ENCODE results near the gene PCGF5. TPM values are rescaled to one million over a fixed set of nuclear protein-coding genes. Genes with fewer than 3 reads are reported as not detected.

PCGF5 gene
- total and polyA plus RNA-seq, 2 of the 8 experiments (the other 6 are each of a cell fraction or from before 2014, with no cell fraction given), result 5.8 to 8.4 TPM

GRCh38 chr10:91317541-91317940, 97.1 kb downstream of the PCGF5 start (continued):
- TF ChIP-seq, protein P1, sequence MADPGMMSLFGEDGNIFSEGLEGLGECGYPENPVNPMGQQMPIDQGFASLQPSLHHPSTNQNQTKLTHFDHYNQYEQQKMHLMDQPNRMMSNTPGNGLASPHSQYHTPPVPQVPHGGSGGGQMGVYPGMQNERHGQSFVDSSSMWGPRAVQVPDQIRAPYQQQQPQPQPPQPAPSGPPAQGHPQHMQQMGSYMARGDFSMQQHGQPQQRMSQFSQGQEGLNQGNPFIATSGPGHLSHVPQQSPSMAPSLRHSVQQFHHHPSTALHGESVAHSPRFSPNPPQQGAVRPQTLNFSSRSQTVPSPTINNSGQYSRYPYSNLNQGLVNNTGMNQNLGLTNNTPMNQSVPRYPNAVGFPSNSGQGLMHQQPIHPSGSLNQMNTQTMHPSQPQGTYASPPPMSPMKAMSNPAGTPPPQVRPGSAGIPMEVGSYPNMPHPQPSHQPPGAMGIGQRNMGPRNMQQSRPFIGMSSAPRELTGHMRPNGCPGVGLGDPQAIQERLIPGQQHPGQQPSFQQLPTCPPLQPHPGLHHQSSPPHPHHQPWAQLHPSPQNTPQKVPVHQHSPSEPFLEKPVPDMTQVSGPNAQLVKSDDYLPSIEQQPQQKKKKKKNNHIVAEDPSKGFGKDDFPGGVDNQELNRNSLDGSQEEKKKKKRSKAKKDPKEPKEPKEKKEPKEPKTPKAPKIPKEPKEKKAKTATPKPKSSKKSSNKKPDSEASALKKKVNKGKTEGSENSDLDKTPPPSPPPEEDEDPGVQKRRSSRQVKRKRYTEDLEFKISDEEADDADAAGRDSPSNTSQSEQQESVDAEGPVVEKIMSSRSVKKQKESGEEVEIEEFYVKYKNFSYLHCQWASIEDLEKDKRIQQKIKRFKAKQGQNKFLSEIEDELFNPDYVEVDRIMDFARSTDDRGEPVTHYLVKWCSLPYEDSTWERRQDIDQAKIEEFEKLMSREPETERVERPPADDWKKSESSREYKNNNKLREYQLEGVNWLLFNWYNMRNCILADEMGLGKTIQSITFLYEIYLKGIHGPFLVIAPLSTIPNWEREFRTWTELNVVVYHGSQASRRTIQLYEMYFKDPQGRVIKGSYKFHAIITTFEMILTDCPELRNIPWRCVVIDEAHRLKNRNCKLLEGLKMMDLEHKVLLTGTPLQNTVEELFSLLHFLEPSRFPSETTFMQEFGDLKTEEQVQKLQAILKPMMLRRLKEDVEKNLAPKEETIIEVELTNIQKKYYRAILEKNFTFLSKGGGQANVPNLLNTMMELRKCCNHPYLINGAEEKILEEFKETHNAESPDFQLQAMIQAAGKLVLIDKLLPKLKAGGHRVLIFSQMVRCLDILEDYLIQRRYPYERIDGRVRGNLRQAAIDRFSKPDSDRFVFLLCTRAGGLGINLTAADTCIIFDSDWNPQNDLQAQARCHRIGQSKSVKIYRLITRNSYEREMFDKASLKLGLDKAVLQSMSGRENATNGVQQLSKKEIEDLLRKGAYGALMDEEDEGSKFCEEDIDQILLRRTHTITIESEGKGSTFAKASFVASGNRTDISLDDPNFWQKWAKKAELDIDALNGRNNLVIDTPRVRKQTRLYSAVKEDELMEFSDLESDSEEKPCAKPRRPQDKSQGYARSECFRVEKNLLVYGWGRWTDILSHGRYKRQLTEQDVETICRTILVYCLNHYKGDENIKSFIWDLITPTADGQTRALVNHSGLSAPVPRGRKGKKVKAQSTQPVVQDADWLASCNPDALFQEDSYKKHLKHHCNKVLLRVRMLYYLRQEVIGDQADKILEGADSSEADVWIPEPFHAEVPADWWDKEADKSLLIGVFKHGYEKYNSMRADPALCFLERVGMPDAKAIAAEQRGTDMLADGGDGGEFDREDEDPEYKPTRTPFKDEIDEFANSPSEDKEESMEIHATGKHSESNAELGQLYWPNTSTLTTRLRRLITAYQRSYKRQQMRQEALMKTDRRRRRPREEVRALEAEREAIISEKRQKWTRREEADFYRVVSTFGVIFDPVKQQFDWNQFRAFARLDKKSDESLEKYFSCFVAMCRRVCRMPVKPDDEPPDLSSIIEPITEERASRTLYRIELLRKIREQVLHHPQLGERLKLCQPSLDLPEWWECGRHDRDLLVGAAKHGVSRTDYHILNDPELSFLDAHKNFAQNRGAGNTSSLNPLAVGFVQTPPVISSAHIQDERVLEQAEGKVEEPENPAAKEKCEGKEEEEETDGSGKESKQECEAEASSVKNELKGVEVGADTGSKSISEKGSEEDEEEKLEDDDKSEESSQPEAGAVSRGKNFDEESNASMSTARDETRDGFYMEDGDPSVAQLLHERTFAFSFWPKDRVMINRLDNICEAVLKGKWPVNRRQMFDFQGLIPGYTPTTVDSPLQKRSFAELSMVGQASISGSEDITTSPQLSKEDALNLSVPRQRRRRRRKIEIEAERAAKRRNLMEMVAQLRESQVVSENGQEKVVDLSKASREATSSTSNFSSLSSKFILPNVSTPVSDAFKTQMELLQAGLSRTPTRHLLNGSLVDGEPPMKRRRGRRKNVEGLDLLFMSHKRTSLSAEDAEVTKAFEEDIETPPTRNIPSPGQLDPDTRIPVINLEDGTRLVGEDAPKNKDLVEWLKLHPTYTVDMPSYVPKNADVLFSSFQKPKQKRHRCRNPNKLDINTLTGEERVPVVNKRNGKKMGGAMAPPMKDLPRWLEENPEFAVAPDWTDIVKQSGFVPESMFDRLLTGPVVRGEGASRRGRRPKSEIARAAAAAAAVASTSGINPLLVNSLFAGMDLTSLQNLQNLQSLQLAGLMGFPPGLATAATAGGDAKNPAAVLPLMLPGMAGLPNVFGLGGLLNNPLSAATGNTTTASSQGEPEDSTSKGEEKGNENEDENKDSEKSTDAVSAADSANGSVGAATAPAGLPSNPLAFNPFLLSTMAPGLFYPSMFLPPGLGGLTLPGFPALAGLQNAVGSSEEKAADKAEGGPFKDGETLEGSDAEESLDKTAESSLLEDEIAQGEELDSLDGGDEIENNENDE (IDR thresholded peaks at IDR 0.05; ENCODE audit: insufficient replicate concordance, low read length), result no peak
- TF ChIP-seq JUN (IDR thresholded peaks at IDR 0.05; ENCODE audit: low read depth, low read length) (no peak), GTF2F1 (IDR thresholded peaks at IDR 0.05; ENCODE audit: borderline replicate concordance, low read depth, low read length) (no peak), TBP (IDR thresholded peaks at IDR 0.05; ENCODE audit: low read depth, low read length) (no peak)
